ENCODE data around the gene CDCP1.

Gene CDCP1

GRCh38 chr3:45075821-45076625 lies 70.2 kb downstream of the CDCP1 start:
- no peak overlapping the region for H3K4me3 ChIP-seq (ENCODE audit: low read length)
- no peak for TF ChIP-seq CTCF (conservative IDR thresholded peaks at IDR 0.05; ENCODE audit: low read depth, low read length)
- no peak for DNase-seq (ENCODE audit: low read depth)

- DNase-seq (ENCODE audit: low read depth), result no peak
- no peak for TF ChIP-seq CTCF (conservative IDR thresholded peaks at IDR 0.05; ENCODE audit: low read depth, low read length)
- no peak overlapping the region for H3K4me3 ChIP-seq (ENCODE audit: low read length)
These were observed 75.1 kb downstream of the CDCP1 start for GRCh38 chr3:45071075-45071474.

- TF ChIP-seq CTCF (conservative IDR thresholded peaks at IDR 0.05; ENCODE audit: low read depth, low read length), result no peak
- no peak for DNase-seq (ENCODE audit: low read depth)
- H3K4me3 ChIP-seq (ENCODE audit: low read length), result no peak overlapping the region
These were observed 78.2 kb downstream of the CDCP1 start for GRCh38 chr3:45067941-45068340.

GRCh38 chr3:45067486-45067885 lies 78.7 kb downstream of the CDCP1 start:
- TF ChIP-seq CTCF (conservative IDR thresholded peaks at IDR 0.05; ENCODE audit: low read depth, low read length), result no peak
- H3K4me3 ChIP-seq (ENCODE audit: low read length), result no peak overlapping the region
- DNase-seq (ENCODE audit: low read depth), result no peak

GRCh38 chr3:45066109-45066801 lies 79.9 kb downstream of the CDCP1 start:
- H3K4me3 ChIP-seq (ENCODE audit: low read length), result no peak overlapping the region
- no peak for DNase-seq (ENCODE audit: low read depth)
- TF ChIP-seq CTCF (conservative IDR thresholded peaks at IDR 0.05; ENCODE audit: low read depth, low read length), result no peak

- TF ChIP-seq CTCF (conservative IDR thresholded peaks at IDR 0.05; ENCODE audit: low read depth, low read length), result no peak
- H3K4me3 ChIP-seq (ENCODE audit: low read length), result no peak overlapping the region
These were observed 80.8 kb downstream of the CDCP1 start for GRCh38 chr3:45065373-45065720.

More at GRCh38 chr3:45065373-45065720, 80.8 kb downstream of the CDCP1 start:
- no peak for DNase-seq (ENCODE audit: low read depth)

All from retinal pigment epithelial cell (primary cell).